Islet precursor cell (in vitro differentiated cells): ENCODE results near the gene UFD1.
"Not testable (repeated sequence)": the region's sequence is repeated elsewhere in the genome, so short reads cannot be mapped to it uniquely, and the experiment has no call there.

Source experiments
- DNase-seq: peaks from one replicate; pipeline ENCODE4 v3.0.0-alpha.2; 2018

Gene UFD1

GRCh38 chr22:19446603-19447329 lies 32.2 kb downstream of the UFD1 start:
- DNase-seq, result no peak

- DNase-seq, result not testable (repeated sequence)
These were observed 33.6 kb downstream of the UFD1 start for GRCh38 chr22:19445279-19445982.

GRCh38 chr22:19443544-19444211 lies 35.3 kb downstream of the UFD1 start:
- no peak for DNase-seq

GRCh38 chr22:19442166-19442565 lies 36.8 kb downstream of the UFD1 start:
- no peak for DNase-seq

GRCh38 chr22:19440411-19441195 lies 38.4 kb downstream of the UFD1 start:
- no peak for DNase-seq

- DNase-seq, result no peak
These were observed 40.7 kb downstream of the UFD1 start for GRCh38 chr22:19438298-19438697.

- not testable (repeated sequence) for DNase-seq
These were observed 42.4 kb downstream of the UFD1 start for GRCh38 chr22:19436444-19437161.

- DNase-seq, result no peak
These were observed 44.0 kb downstream of the UFD1 start for GRCh38 chr22:19434829-19435580.

- DNase-seq, result no peak
These were observed 44.6 kb downstream of the UFD1 start for GRCh38 chr22:19434401-19434800.

GRCh38 chr22:19432133-19432851 lies 46.7 kb downstream of the UFD1 start, which contains the start of gene MRPL40:
Gene MRPL40 (plus strand): TSS chr22:19432545. CDS start chr22:19432555, 10 bp downstream.
- peak; percentile 96 for DNase-seq

- peak; percentile 88 for DNase-seq
These were observed 47.3 kb downstream of the UFD1 start, which contains the start of gene HIRA for GRCh38 chr22:19431649-19432132. Gene HIRA (minus strand): TSS chr22:19431733. CDS start chr22:19431476, 257 bp downstream.

- peak; percentile 66 for DNase-seq
These were observed 48.0 kb downstream of the UFD1 start for GRCh38 chr22:19430890-19431541.

- DNase-seq, result peak; percentile 56
These were observed 48.8 kb downstream of the UFD1 start for GRCh38 chr22:19429950-19430889.

GRCh38 chr22:19424186-19424500 lies 54.9 kb downstream of the UFD1 start:
- no peak for DNase-seq

- peak; percentile 54 for DNase-seq
These were observed 56.3 kb downstream of the UFD1 start for GRCh38 chr22:19422440-19423301.

- no peak for DNase-seq
These were observed 58.7 kb downstream of the UFD1 start for GRCh38 chr22:19420321-19420720.

- no peak for DNase-seq
These were observed 59.4 kb downstream of the UFD1 start for GRCh38 chr22:19419464-19420178.
